OCI-LY7 (cell line): ENCODE measurements around the gene RBMXL2. TPM values are rescaled to one million over a fixed set of nuclear protein-coding genes. Genes with fewer than 3 reads are reported as not detected.

ENCODE experiments used
- BruUV-seq: library from RNA; stranded (reverse); fragments of 400-500 nt; replicated peaks from 2 replicates; lab custom pipeline; 2021; lab: Mats Ljungman, UMichigan
- CTCF ChIA-PET: fragments of 300-600 bp; sonication (Branson Sonifier 250); formaldehyde crosslinking; loops from one replicate; lab custom pipeline; 2022; ENCODE audit warnings: antibody characterized with exemption; ENCODE audit not compliant: unreplicated experiment; lab: Charles Lee
- POLR2A ChIA-PET: fragments of 300-600 bp; sonication (Branson Sonifier 250); formaldehyde crosslinking; loops from one replicate; lab custom pipeline; 2022; ENCODE audit warnings: antibody characterized with exemption; lab: Charles Lee
- DNase-seq: peaks from one replicate; pipeline ENCODE4 v3.0.0-alpha.2; 2015; ENCODE audit warnings: low spot score
- H2AFZ ChIP-seq: fragments of 200-600 bp; sonication (generic), shearing (Covaris generic); 2 replicates; pipeline ENCODE4 v1.6.1; 2014; ENCODE audit warnings: mild to moderate bottlenecking, antibody characterized with exemption, low read length, moderate library complexity
- H3K27ac ChIP-seq: fragments of 200-600 bp; sonication (generic); 2 replicates; pipeline ENCODE4 v1.5.1; 2014; ENCODE audit warnings: mixed run types, low read depth, mild to moderate bottlenecking, moderate library complexity, low read length, inconsistent platforms; ENCODE audit not compliant: poor library complexity, severe bottlenecking
- H3K36me3 ChIP-seq: fragments of 200-600 bp; sonication (generic); 2 replicates; pipeline ENCODE4 v1.6.1; 2014; ENCODE audit warnings: mild to moderate bottlenecking, antibody characterized with exemption, low read length, moderate library complexity, mixed read lengths; ENCODE audit not compliant: insufficient read depth
- H3K4me1 ChIP-seq: fragments of 200-600 bp; sonication (generic); 2 replicates; pipeline ENCODE4 v1.5.1; 2014; ENCODE audit warnings: mild to moderate bottlenecking, low read length; ENCODE audit not compliant: insufficient read depth, poor library complexity, severe bottlenecking
- H3K4me2 ChIP-seq: fragments of 200-600 bp; sonication (generic); 2 replicates; pipeline ENCODE4 v1.6.1; 2014; ENCODE audit warnings: mild to moderate bottlenecking, low read length
- H3K4me3 ChIP-seq: fragments of 200-600 bp; sonication (generic); 2 replicates; pipeline ENCODE4 v1.5.1; 2014; ENCODE audit warnings: mild to moderate bottlenecking, low read depth, low read length; ENCODE audit not compliant: poor library complexity, severe bottlenecking
- H3K79me2 ChIP-seq: fragments of 200-600 bp; sonication (generic); 2 replicates; pipeline ENCODE4 v1.6.1; 2016; ENCODE audit warnings: low read depth, mild to moderate bottlenecking, low read length, moderate library complexity, mixed read lengths; ENCODE audit not compliant: insufficient read depth
- H3K9me2 ChIP-seq: fragments of 200-600 bp; sonication (generic); 2 replicates; pipeline ENCODE4 v1.6.1; 2016; ENCODE audit warnings: mild to moderate bottlenecking, low read length, mixed read lengths; ENCODE audit not compliant: insufficient read depth
- H3K9me3 ChIP-seq: fragments of 200-600 bp; sonication (generic); 2 replicates; pipeline ENCODE4 v1.6.1; 2014; ENCODE audit warnings: mild to moderate bottlenecking, mixed run types, low read length, mixed read lengths
- H4K20me1 ChIP-seq: fragments of 200-600 bp; sonication (generic); 2 replicates; pipeline ENCODE4 v1.6.1; 2014; ENCODE audit warnings: mild to moderate bottlenecking, antibody characterized with exemption, low read length, moderate library complexity, mixed read lengths; ENCODE audit not compliant: insufficient read depth
- CTCF ChIP-seq: fragments of 200-600 bp; sonication (generic); conservative IDR thresholded peaks from 2 replicates; pipeline ENCODE4 v1.5.1; 2014; ENCODE audit warnings: mild to moderate bottlenecking, antibody characterized with exemption, low read length, moderate library complexity, mixed read lengths
- EZH2phosphoT487 ChIP-seq: fragments of 200-600 bp; sonication (generic); IDR thresholded peaks from 2 replicates; pipeline ENCODE4 v1.6.1; 2018; ENCODE audit warnings: low read depth, borderline replicate concordance, mild to moderate bottlenecking, mixed run types, antibody characterized with exemption, low read length, moderate library complexity, mixed read lengths
- intact Hi-C: fragments of 100-400 bp; cut with micrococcal nuclease; formaldehyde crosslinking; loops from one replicate; pipeline ENCODE4 v1.10.0; 2022; ENCODE audit not compliant: unreplicated experiment
- total RNA-seq, 2 experiments: library from RNA; depleted of rRNA in 1 of 2; stranded (reverse); fragments of >200 nt in 1 of 2; shearing (Covaris generic) in 1 of 2; gene quantifications; 2 replicates each; pipeline ENCODE4 v1.2.3, GENCODE V29; 2014 to 2022

The RBMXL2 gene
- total RNA-seq, 2 experiments from 2014 or later = 2.3 to 2.7 TPM

GRCh38 chr11:7062534-7062933 is 26.3 kb upstream of the RBMXL2 start:
- DNase-seq = no peak
- TF ChIP-seq EZH2phosphoT487 = no peak
- no peak for TF ChIP-seq CTCF
- CTCF ChIA-PET = no interaction called here
- peaks cover 40% of the 10 kb centered on the region for H3K36me3 ChIP-seq
- H3K4me1 ChIP-seq = no peaks in the 10 kb centered on the region
- no peaks in the 10 kb centered on the region for H3K9me2 ChIP-seq
- intact Hi-C loops = no loop called here
- H3K9me3 ChIP-seq = no peaks in the 10 kb centered on the region
- no peak overlapping the region for H3K4me2 ChIP-seq
- H4K20me1 ChIP-seq = no peaks in the 10 kb centered on the region
- no peak overlapping the region for H3K27ac ChIP-seq
- POLR2A ChIA-PET = interaction anchor here (0.7 kb wide), 1 partner anchor 379 kb away, joined by 3 read pairs; the partner anchor contains the start of gene MRPL17
- H2AFZ ChIP-seq = no peak overlapping the region
- H3K79me2 ChIP-seq = no peaks in the 10 kb centered on the region
- H3K4me3 ChIP-seq = no peak overlapping the region
- no TSS peak for BruUV-seq

- Histone ChIP-seq H2AFZ (no peak overlapping the region), H3K4me3 (no peak overlapping the region), H3K79me2 (no peaks in the 10 kb centered on the region), H3K4me1 (no peaks in the 10 kb centered on the region), H3K9me2 (no peaks in the 10 kb centered on the region), H3K9me3 (no peaks in the 10 kb centered on the region), H3K4me2 (no peak overlapping the region), H4K20me1 (no peaks in the 10 kb centered on the region), H3K27ac (no peak overlapping the region), H3K36me3 (peaks cover 25% of the 10 kb centered on the region)
- ChIA-PET CTCF (no interaction called here), POLR2A (interaction anchor here (1.0 kb wide), 1 partner anchor 20 kb away, joined by 3 read pairs; no protein-coding TSS in a partner anchor)
- no peak for TF ChIP-seq CTCF
- TF ChIP-seq EZH2phosphoT487 = no peak
- no peak for DNase-seq
- intact Hi-C loops = no loop called here
- no TSS peak for BruUV-seq
Measured at GRCh38 chr11:7072401-7073028, 16.3 kb upstream of the RBMXL2 start.

GRCh38 chr11:7077101-7077500 is 11.7 kb upstream of the RBMXL2 start:
- no peak overlapping the region for H3K4me2 ChIP-seq
- H4K20me1 ChIP-seq = no peaks in the 10 kb centered on the region
- intact Hi-C loops = no loop called here
- TF ChIP-seq CTCF (no peak), EZH2phosphoT487 (no peak)
- H3K4me3 ChIP-seq = no peak overlapping the region
- peaks cover 15% of the 10 kb centered on the region; the same call in 1 of the 2 replicates for H3K36me3 ChIP-seq
- no peaks in the 10 kb centered on the region for H3K79me2 ChIP-seq
- CTCF ChIA-PET = no interaction called here
- H3K9me2 ChIP-seq = no peaks in the 10 kb centered on the region
- H3K9me3 ChIP-seq = no peaks in the 10 kb centered on the region
- H3K27ac ChIP-seq = no peak overlapping the region
- no TSS peak for BruUV-seq
- no peak overlapping the region for H2AFZ ChIP-seq
- no peaks in the 10 kb centered on the region for H3K4me1 ChIP-seq
- no peak for DNase-seq
- POLR2A ChIA-PET = no interaction called here
